HG03457 (cell line): ENCODE results near the gene PPP1R12C.
"Not testable (repeated sequence)": the region's sequence is repeated elsewhere in the genome, so short reads cannot be mapped to it uniquely, and the experiment has no call there.

Source experiments
- ATAC-seq: cut with Tn5 transposase; IDR thresholded peaks from one replicate; pipeline ENCODE4 v1.9.1; 2021; ENCODE audit warnings: moderate number of reproducible peaks; ENCODE audit not compliant: unreplicated experiment

PPP1R12C gene

DNA sequence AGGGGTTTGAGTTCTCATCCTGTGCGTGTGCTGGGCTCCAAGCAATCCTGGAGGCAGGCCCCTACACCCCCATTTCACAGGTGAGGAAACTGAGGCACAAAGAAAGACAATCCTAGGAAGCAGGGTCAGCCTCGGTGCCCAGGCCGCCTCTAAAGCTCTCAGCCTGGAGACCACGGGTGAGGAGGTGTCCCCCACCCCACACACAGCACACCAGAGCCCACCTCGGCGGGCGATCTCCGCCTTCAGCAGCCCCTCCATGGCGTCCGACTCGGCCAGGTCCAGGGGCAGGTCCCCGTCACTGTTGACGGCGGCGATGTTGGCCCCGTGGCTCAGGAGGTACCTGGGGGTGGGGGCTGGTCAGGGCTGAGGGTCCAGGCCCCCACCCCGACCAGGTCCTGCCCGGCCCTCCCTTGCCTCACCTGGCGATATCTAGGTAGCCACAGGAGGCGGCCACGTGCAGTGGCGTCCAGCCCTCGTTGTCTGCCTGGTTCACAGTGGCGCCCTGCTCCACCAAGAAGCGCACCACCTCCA is 5.1 kb downstream of the PPP1R12C start:
- ATAC-seq: no peak

DNA sequence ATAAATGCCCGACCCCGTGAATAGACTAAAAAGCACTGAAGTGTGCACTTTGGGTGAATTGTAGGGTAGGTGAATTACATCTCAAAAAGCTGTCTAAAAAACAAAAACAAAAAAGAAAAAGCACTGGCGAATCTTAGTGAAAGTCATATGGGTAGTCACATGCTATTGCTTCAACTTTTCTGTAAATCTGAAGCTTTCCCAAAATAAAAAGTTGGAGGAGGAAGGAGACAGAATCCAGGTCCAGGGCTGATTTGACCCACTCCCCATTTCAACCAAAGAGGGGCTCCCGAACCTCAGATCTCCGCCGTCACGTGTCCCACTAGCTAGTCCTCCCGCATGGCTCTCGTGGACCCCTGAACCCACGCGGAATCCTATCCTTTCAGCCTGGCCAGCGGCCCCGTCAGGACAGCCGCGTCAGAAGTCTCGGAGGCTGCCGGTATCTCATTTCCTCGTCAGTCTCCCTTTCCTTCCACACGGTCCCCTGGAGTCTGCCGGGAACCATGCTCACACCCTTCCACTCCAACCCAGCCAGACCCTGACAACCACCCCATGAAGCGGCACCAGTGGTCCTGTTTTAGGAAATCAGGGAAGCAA is 6.1 kb downstream of the PPP1R12C start:
- no peak for ATAC-seq

GRCh38 chr19:55109527-55110291 is 7.7 kb downstream of the PPP1R12C start:
- ATAC-seq: no peak

GRCh38 chr19:55107252-55107651 is 10.2 kb downstream of the PPP1R12C start:
- not testable (repeated sequence) for ATAC-seq

DNA sequence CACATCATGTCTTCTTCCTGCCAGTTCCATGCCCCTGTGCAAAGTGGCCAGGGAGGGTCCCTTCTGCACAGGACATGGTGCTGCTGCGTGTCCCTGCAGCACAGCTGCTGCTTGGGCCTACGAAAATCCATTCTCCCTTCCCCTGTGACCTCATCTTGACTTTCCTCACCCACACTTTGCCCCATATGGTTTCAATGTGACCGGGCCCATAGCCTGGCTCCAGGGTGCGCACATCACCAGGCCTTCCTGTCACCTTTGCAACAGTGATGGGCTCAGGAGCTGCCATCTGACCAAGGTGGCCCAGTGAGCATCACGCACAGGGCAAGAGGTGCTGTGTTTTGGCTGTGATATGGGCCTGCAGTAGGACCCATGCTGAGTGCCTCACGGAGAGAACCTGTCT is 10.8 kb downstream of the PPP1R12C start:
- ATAC-seq: no peak

DNA sequence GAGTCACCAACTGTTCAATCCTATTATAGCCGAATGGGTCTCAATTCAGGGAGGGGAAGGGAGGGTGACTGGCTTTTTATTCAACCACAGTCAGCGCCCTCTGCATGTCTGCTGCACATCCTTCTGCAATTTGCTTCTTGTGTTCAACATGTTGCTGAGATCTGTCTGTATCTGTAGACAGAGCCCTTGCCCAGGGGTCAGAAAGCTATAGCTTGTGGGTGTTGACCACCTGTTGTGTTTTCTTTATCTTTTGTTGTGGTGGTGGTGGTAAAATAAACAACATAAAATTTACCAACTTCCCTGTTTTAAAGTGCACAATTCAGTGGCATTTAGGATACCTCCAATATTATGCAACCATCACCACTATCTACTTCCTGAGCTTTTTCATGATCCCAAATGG is 12.2 kb downstream of the PPP1R12C start:
- ATAC-seq: no peak

DNA sequence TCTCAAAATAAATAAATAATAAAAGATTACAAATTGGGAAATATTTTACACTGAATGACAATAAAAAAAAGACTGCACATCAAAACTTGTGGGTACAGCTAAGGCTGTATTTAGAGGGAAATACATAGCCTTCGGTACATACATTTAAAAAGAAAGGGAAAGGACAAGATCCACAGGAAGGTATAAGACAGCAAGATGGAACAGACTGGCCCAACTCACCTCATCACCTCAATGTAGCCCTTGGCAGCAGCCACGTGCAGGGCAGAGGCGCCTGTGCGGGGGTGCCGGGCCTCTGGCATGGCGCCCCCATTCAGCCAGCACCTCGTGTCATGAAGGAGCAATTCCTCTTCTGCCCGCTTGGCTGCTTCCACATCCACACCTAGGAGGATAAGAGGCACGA is 14.2 kb downstream of the PPP1R12C start:
- no peak for ATAC-seq

DNA sequence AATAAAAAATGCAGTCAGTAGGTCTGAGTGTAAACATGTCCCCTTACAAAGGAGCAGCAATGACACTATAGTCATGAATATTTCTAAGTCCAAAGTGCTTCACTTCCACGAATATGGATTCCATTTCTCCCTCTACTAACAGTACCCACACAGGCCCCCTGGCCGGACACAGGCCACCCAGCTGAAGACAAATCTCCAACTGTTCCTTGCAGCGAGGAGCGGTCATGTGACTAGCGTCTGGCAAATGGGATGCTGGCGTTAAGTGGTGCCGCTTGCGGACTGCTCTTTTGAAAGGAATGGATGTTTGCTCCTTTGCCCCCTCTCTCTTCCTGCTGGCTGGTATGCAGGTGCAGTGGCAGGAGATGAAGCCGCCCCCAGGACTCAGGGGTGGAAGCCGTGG is 16.2 kb downstream of the PPP1R12C start:
- no peak for ATAC-seq

DNA sequence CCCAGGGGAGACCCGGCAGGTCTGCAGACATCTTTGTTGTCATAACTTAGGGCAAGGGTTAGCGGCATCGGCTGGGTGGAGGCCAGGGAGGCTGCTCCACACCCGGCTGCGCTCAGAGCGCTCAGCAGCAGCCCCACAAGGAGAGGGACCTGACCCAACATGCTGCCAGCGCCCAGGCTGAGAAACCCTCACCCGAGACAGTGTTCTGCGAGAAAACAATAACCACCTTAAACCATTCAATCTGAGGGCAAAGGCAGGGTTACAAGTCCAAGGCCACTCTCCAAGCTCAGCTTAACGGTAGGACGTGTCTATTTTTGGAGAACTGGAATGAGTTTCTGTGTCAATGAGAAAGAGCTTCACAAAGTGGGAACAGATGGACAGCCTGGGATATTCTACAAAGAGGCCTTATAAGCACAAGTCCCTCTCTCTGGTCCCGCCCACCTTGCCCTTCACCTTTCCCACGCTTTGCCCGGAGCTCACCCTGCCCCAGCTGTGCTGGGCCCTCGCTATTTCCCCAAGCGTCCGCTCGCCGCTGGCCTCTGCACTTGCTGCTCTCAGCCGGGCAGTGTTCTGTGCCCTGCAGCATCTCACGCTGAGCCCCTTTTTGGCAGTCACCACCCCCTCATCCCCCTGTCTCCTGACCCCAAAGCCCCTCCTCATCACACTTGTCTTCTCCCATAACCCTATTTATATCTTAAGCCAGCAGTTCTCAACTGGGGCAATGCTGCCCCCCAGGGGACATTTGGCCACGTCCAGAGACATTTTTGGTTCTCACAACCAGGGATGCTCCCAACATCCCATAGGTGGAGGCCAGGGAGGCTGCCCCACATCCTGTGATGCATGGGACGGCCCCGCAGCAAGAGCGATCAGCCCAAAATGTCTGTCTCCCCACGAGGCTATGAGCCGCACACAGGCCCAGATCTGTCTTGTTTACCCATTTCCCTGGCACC is 17.6 kb downstream of the PPP1R12C start:
- no peak for ATAC-seq

DNA sequence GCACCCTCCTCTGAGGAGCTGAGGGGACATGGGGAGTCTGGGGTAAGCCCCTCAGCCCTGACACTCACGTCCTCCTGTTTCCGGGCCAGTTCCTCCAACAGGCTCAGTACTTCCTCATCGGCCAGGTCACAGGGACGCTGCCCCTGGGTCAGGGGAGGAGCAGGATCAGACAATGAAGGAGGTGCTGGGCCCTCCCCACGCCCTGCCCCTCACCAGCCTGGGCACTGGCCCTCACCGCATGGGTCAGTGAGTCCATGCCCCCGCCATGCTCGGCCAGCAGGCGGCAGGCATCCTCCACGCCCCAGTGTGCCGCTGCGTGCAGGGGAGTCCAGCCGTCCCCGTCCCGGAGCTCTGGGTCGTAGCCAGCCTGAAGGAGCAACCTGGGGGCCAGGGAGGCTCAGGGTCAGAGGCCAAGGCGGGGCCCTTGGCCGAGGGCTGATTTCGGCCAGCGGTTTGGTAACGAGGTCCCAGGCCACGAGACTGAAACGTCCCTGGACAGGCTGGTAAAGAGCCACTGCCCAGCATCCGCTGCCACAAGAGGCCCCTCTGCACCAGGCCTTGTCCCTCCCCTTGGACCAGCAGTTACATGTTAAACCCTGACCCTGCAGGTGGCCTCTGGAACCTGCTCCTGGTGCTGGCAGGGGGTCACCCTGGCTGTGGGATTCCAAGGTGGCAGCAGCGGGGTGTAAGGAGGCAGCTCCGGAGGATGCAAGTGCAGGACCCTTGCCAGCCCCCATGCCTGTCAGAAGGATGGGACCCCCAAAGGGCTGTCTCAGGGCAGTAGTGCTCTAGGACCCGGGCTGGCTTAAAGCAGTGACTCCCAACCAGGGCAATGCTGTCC is 18.5 kb downstream of the PPP1R12C start:
- ATAC-seq: no peak

DNA sequence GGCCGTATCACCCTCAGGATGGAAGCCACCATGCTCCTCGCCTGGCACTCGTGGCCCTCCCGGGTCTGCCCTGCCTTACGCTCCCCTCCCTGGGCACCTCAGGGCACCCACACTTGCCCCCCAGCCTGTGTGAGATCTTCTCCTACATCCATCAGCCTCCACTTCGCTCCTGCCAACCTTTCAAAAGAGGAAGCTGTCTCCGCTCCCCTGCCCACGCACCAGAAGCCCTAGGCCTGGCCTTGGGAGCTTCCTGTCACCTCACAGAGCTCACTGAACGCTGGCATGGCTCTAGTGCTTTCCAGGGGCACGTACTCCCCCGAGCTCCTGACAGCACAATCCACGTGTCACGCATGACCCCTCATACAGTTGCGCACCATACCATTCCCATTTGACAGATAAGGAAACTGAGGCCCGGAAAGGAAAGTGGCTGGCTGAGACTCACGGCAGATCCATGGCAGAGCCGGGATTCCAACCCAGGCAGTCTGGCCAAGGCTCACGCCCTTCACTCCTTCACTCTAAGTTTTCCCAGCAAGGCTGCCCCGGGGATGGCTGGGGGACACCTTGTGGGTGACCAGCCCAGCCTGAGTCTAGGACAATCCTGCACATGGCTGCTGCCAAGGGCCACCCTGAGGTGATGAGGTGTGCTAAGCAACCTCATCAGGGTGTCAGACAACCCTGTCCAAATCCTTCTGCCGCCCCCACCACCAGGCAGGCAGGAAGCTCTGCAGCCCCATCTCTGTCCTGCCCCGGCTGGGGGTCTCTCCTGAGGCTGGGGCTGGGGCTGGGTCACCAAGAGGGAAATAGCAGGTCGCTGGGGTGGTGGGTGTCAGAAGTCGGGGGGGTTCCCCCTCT is 19.3 kb downstream of the PPP1R12C start:
- ATAC-seq: no peak

DNA sequence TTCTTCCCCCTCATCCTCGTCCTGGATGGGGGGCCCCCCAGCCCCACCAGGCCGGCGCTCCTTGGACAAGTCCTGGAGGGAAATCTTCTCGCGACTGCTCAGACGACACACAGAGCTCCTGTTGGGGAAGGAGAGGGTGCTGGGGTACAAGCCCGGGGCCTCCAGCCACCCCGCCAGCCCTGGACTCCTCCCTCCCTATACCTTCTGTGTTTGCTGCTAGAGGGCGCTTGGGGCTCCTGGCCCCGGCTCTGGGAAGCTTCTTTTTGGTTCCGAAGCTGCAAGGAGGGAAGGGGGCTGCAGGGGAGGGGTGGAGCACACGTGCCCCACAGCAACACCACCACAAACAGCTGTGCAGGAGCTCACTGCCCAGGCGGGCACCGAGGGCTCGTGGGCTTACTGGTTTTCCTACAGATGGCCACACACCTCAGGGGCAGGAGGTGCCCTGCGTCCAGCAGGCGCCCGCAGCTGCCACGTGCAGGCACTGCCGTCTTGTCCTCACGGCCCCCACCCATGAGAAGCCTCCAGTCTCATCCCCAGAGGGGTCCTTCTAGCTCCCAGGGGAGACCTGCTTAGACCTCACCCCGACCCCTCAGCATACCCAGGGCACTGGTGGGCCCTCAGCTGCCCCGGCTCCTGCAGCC is 21.3 kb downstream of the PPP1R12C start:
- no peak for ATAC-seq

GRCh38 chr19:55095260-55096060 is 22.0 kb downstream of the PPP1R12C start:
- no peak for ATAC-seq

- no peak for ATAC-seq
Observed at GRCh38 chr19:55094456-55095259, 22.8 kb downstream of the PPP1R12C start.

- no peak for ATAC-seq
Observed at GRCh38 chr19:55092423-55093318, 24.8 kb downstream of the PPP1R12C start.

DNA sequence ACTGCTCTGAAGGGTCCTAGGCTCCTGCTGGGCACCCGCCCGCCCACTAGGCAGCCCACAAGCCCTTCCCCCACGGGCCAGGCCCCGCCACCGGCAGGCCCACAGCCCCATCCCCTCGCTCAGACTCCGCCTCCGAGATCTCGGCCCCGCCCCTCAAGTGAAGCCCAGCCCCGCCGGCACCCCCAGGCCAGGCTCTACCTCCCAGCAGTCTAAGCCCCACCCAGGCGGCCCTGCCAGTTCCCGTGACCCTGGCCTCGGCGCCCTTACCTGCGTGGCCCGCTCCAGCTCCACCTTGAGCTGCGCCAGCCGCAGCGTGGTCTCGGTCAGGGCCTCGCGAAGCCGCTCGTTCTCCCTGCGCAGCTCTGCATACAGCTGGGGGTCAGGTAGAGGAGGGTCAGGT is 25.5 kb downstream of the PPP1R12C start:
- ATAC-seq: no peak
